Astrocyte (in vitro differentiated cells and primary cell): ENCODE data around the gene HSPH1. TPM values are rescaled to one million over a fixed set of nuclear protein-coding genes. Genes with fewer than 3 reads are reported as not detected.

ENCODE experiments used
- DNase-seq: peaks from one replicate; pipeline ENCODE4 v3.0.0-alpha.2; 2010; ENCODE audit warnings: low read depth
- FAIRE-seq: peaks from 2 replicates; lab custom pipeline; 2011; peaks lifted over from hg19 to GRCh38; lab: Jason Lieb, UNC
- H2AFZ ChIP-seq: 2 replicates; pipeline ENCODE4 v1.6.0; 2012; ENCODE audit warnings: low read depth, low read length, inconsistent platforms
- H3K27ac ChIP-seq: 2 replicates; pipeline ENCODE4 v1.5.1; 2011; ENCODE audit warnings: low read depth, low read length, inconsistent platforms
- H3K27me3 ChIP-seq: 2 replicates; pipeline ENCODE4 v1.6.0; 2011; ENCODE audit warnings: low read length, inconsistent platforms; ENCODE audit not compliant: insufficient read depth
- H3K36me3 ChIP-seq: 2 replicates; pipeline ENCODE4 v1.5.1; 2011; ENCODE audit warnings: low read length, inconsistent platforms; ENCODE audit not compliant: insufficient read depth
- H3K4me1 ChIP-seq: 2 replicates; pipeline ENCODE4 v1.5.1; 2011; ENCODE audit warnings: low read length, inconsistent platforms; ENCODE audit not compliant: insufficient read depth
- H3K4me2 ChIP-seq: 2 replicates; pipeline ENCODE4 v1.6.0; 2012; ENCODE audit warnings: low read length, inconsistent platforms
- H3K4me3 ChIP-seq: 2 replicates; pipeline ENCODE4 v1.5.1; 2011; ENCODE audit warnings: low read depth, mild to moderate bottlenecking, low read length, inconsistent platforms; ENCODE audit not compliant: insufficient read depth
- H3K79me2 ChIP-seq: 2 replicates; pipeline ENCODE4 v1.6.0; 2012; ENCODE audit warnings: mild to moderate bottlenecking, low read length, inconsistent platforms; ENCODE audit not compliant: insufficient read depth
- H3K9ac ChIP-seq: 2 replicates; pipeline ENCODE4 v1.6.0; 2012; ENCODE audit warnings: mild to moderate bottlenecking, low read length, inconsistent platforms
- H3K9me3 ChIP-seq: 2 replicates; pipeline ENCODE4 v1.5.1; 2012; ENCODE audit warnings: low read depth, mild to moderate bottlenecking, low read length, inconsistent platforms; ENCODE audit not compliant: insufficient read depth
- H4K20me1 ChIP-seq: 2 replicates; pipeline ENCODE4 v1.6.0; 2012; ENCODE audit warnings: low read length, inconsistent platforms; ENCODE audit not compliant: insufficient read depth
- H3K27ac Mint-ChIP-seq: one replicate; pipeline ENCODE4 v1.8.0; 2021; ENCODE audit warnings: mild to moderate bottlenecking, mixed read lengths; ENCODE audit not compliant: unreplicated experiment
- H3K27me3 Mint-ChIP-seq: one replicate; pipeline ENCODE4 v1.8.0; 2021; ENCODE audit warnings: low read depth, mixed read lengths; ENCODE audit not compliant: unreplicated experiment
- H3K36me3 Mint-ChIP-seq: one replicate; pipeline ENCODE4 v1.8.0; 2021; ENCODE audit warnings: low read depth, mixed read lengths; ENCODE audit not compliant: unreplicated experiment
- H3K4me1 Mint-ChIP-seq: one replicate; pipeline ENCODE4 v1.8.0; 2021; ENCODE audit warnings: low read depth, mixed read lengths; ENCODE audit not compliant: unreplicated experiment
- H3K4me3 Mint-ChIP-seq: one replicate; pipeline ENCODE4 v1.8.0; 2021; ENCODE audit warnings: mild to moderate bottlenecking, moderate library complexity, mixed read lengths; ENCODE audit not compliant: unreplicated experiment
- H3K9me3 Mint-ChIP-seq: one replicate; pipeline ENCODE4 v1.8.0; 2021; ENCODE audit warnings: mild to moderate bottlenecking, mixed read lengths; ENCODE audit not compliant: unreplicated experiment
- CTCF ChIP-seq: IDR thresholded peaks from 2 replicates; pipeline ENCODE4 v1.5.1; 2011; ENCODE audit warnings: low read depth, mild to moderate bottlenecking, inconsistent platforms, low read length, moderate library complexity; ENCODE audit not compliant: insufficient read depth
- EZH2 ChIP-seq: IDR thresholded peaks from 2 replicates; pipeline ENCODE4 v1.6.1; 2012; ENCODE audit warnings: mild to moderate bottlenecking, low read length, inconsistent platforms; ENCODE audit not compliant: insufficient read depth
- total RNA-seq: library from RNA; stranded (reverse); gene quantifications from 2 replicates; pipeline ENCODE4 v1.2.1, GENCODE V29; 2021

Gene HSPH1
- total RNA-seq, 1 donor from 2014 or later, result 145 TPM

GRCh38 chr13:31196992-31197391, 35.3 kb upstream of the HSPH1 start:
- Histone ChIP-seq H3K9ac (no peak overlapping the region), H3K36me3 (no peaks in the 10 kb centered on the region), H3K4me2 (no peak overlapping the region), H2AFZ (no peak overlapping the region), H3K4me1 (peaks cover 15% of the 10 kb centered on the region), H3K27ac (no peak overlapping the region), H3K9me3 (no peaks in the 10 kb centered on the region), H3K4me3 (no peak overlapping the region), H4K20me1 (no peaks in the 10 kb centered on the region), H3K79me2 (peaks cover 5% of the 10 kb centered on the region), H3K27me3 (no peaks in the 10 kb centered on the region)
- TF ChIP-seq EZH2 (no peak), CTCF (no peak)
- no peaks in the 10 kb centered on the region for H3K27me3 Mint-ChIP-seq
- H3K27ac Mint-ChIP-seq, result no peak overlapping the region
- no peak for FAIRE-seq
- no peak for DNase-seq
- H3K9me3 Mint-ChIP-seq, result peaks cover 1% of the 10 kb centered on the region
- H3K4me3 Mint-ChIP-seq, result no peak overlapping the region
- H3K36me3 Mint-ChIP-seq, result no peaks in the 10 kb centered on the region
- peaks cover 13% of the 10 kb centered on the region for H3K4me1 Mint-ChIP-seq

- no peak overlapping the region for H3K27ac ChIP-seq
- no peak for TF ChIP-seq CTCF
- TF ChIP-seq EZH2, result no peak
- no peak overlapping the region for H3K4me3 ChIP-seq
- FAIRE-seq (no peak), DNase-seq (no peak)
- no peaks in the 10 kb centered on the region for H3K9me3 ChIP-seq
- peaks cover 5% of the 10 kb centered on the region for H3K4me1 Mint-ChIP-seq
- H2AFZ ChIP-seq, result no peak overlapping the region
- H3K4me2 ChIP-seq, result no peak overlapping the region
- no peak overlapping the region for H3K4me3 Mint-ChIP-seq
- no peaks in the 10 kb centered on the region for H3K36me3 Mint-ChIP-seq
- no peak overlapping the region for H3K9ac ChIP-seq
- peaks cover 3% of the 10 kb centered on the region for H3K4me1 ChIP-seq
- no peak overlapping the region for H3K27ac Mint-ChIP-seq
- H3K27me3 Mint-ChIP-seq, result no peaks in the 10 kb centered on the region
- H3K9me3 Mint-ChIP-seq, result peaks cover 1% of the 10 kb centered on the region
- H4K20me1 ChIP-seq, result no peaks in the 10 kb centered on the region
- no peaks in the 10 kb centered on the region for H3K27me3 ChIP-seq
- H3K36me3 ChIP-seq, result no peaks in the 10 kb centered on the region
- H3K79me2 ChIP-seq, result no peaks in the 10 kb centered on the region
Observed at GRCh38 chr13:31195616-31196015, 33.9 kb upstream of the HSPH1 start.

- TF ChIP-seq EZH2 (no peak), CTCF (no peak)
- Histone ChIP-seq H4K20me1 (no peaks in the 10 kb centered on the region), H3K4me1 (no peaks in the 10 kb centered on the region), H3K4me2 (no peak overlapping the region), H3K9ac (no peak overlapping the region), H3K4me3 (no peak overlapping the region), H3K36me3 (no peaks in the 10 kb centered on the region), H3K27me3 (peaks cover 4% of the 10 kb centered on the region), H3K79me2 (no peaks in the 10 kb centered on the region), H2AFZ (no peak overlapping the region), H3K9me3 (no peaks in the 10 kb centered on the region), H3K27ac (no peak overlapping the region)
- Mint-ChIP-seq H3K4me1 (peaks cover 5% of the 10 kb centered on the region), H3K27me3 (no peaks in the 10 kb centered on the region), H3K36me3 (no peaks in the 10 kb centered on the region), H3K9me3 (peaks cover 4% of the 10 kb centered on the region), H3K27ac (no peak overlapping the region), H3K4me3 (no peak overlapping the region)
- FAIRE-seq, result no peak
- DNase-seq, result no peak
Observed at GRCh38 chr13:31192306-31192705, 30.6 kb upstream of the HSPH1 start.
